Measurements from ENCODE around the gene RFX1.

- TF ChIP-seq SIN3A (IDR thresholded peaks at IDR 0.05; ENCODE audit: borderline replicate concordance, insufficient read depth, low read length), result no peak
- no peak for TF ChIP-seq REST (IDR thresholded peaks at IDR 0.05; ENCODE audit: insufficient read depth in 1 of 2, low read depth in 2 of 2, low read length in 2 of 2)
- TF ChIP-seq TAF1 (IDR thresholded peaks at IDR 0.05; ENCODE audit: borderline replicate concordance, insufficient read depth, low read length), result no peak
- no peak for TF ChIP-seq POLR2AphosphoS5 (IDR thresholded peaks at IDR 0.05; ENCODE audit: low read depth, low read length)
- no peak for TF ChIP-seq FOXP2 (optimal IDR thresholded peaks at IDR 0.05; ENCODE audit: borderline replicate concordance, extremely low read depth, extremely low read length, insufficient read depth)
Measured at GRCh38 chr19:14004619-14005348, 1.3 kb downstream of the RFX1 start.

All from PFSK-1 (cell line).